Right lobe of liver (tissue), 6 donors: ENCODE data around the gene CACNA2D4. TPM values are rescaled to one million over a fixed set of nuclear protein-coding genes. Genes with fewer than 3 reads are reported as not detected.

Experiments used
- ATAC-seq, 4 donors: fragments of 200-7000 bp; cut with Tn5 transposase; one replicate each; pipeline ENCODE4 v1.9.1; 2020; ENCODE audit warnings: mild to moderate bottlenecking in 4 of 4, moderate library complexity in 4 of 4
- DNase-seq, 3 donors: peaks; one replicate each; pipeline ENCODE4 v3.0.0-alpha.2; 2020
- H3K27ac ChIP-seq, 3 donors: fragments of 200-600 bp; one replicate each; pipeline ENCODE4 v1.8.0; 2022
- H3K27me3 ChIP-seq, 2 donors: fragments of 200-600 bp; one replicate each; pipeline ENCODE4 v1.8.0; 2022
- H3K36me3 ChIP-seq, 4 donors: fragments of 200-600 bp; sonication (generic) in 1 of 4; one replicate each; pipeline versions ENCODE4 v1.5.1 to v1.8.0; 2017 to 2022; ENCODE audit warnings: control low read depth in 1 of 4
- H3K4me1 ChIP-seq, 4 donors: fragments of 200-600 bp; sonication (generic) in 1 of 4; one replicate each; pipeline versions ENCODE4 v1.5.1 to v1.8.0; 2017 to 2022; ENCODE audit warnings: control low read depth in 1 of 4
- H3K4me3 ChIP-seq, 3 donors: fragments of 200-600 bp; one replicate each; pipeline ENCODE4 v1.8.0; 2022
- H3K9me3 ChIP-seq, 4 donors: fragments of 200-600 bp; sonication (generic) in 1 of 4; one replicate each; pipeline versions ENCODE4 v1.5.1 to v1.8.0; 2017 to 2022; ENCODE audit warnings: control low read depth in 1 of 4
- CTCF ChIP-seq, 4 donors: fragments of 200-600 bp in 3 of 4; fragments of 450-650 bp in 1 of 4; IDR thresholded peaks; one replicate each; pipeline versions ENCODE4 v1.5.1 to v1.8.0; 2016 to 2022; ENCODE audit warnings: antibody characterized with exemption in 4 of 4, mild to moderate bottlenecking in 2 of 4
- POLR2A ChIP-seq: fragments of 450-650 bp; IDR thresholded peaks from one replicate; pipeline ENCODE4 v1.6.1; 2017; ENCODE audit warnings: antibody characterized with exemption, mild to moderate bottlenecking
- WGBS: methylation state at CpG from one replicate; pipeline ENCODE4 v1.1.6; 2018; ENCODE audit warnings: low coverage, low lambda C conversion rate; ENCODE audit not compliant: insufficient coverage; ENCODE audit errors: missing lambda C conversion rate; 5-methylcytosine and 5-hydroxymethylcytosine counted together
- intact Hi-C, 2 donors: fragments of 100-400 bp; cut with DNase I; formaldehyde crosslinking; loops; one replicate each; pipeline versions ENCODE4 v1.11.2 to v1.14.1; 2022
- total RNA-seq, 6 experiments: library from RNA; depleted of rRNA in 2 of 6; stranded (reverse); fragments of >200 nt in 2 of 6; fragmentation: NEBNext Ultra II Directional in 3 of 6; extraction: Animal tissue kit (Norgen Biotek cat#: 25700) in 3 of 6; gene quantifications; one replicate each; pipeline versions ENCODE4 v1.1.0 to v1.2.4, GENCODE V29; 2016 to 2023
- donor health status: DM: no; HTN: yes; CAD: no.
- donor health status: DM: no; HTN: no; CAD: no.
- donor health status: DM: no; HTN: no; CAD: no.
- donor health status: DM: no; HTN: yes; CAD: no.
- donor health status: DM: no; HTN: yes; CAD: no.

The CACNA2D4 gene
- total RNA-seq, 6 experiments from 2014 or later = 0.87 to 1.9 (median 0.96) TPM

- Histone ChIP-seq H3K27me3 (no peaks in the 10 kb centered on the region), H3K9me3 (no peaks in the 10 kb centered on the region), H3K4me3 (no peak overlapping the region), H3K36me3 (peaks cover 0 to 11% (median 2%) of the 10 kb centered on the region in 4 donors), H3K4me1 (peaks cover 0 to 3% (median 0%) of the 10 kb centered on the region in 4 donors), H3K27ac (no peak overlapping the region)
- WGBS = 57% methylated on average over 7 of the region's 7 CpGs
- TF ChIP-seq CTCF (IDR thresholded peaks at IDR 0.05) = no peak
- TF ChIP-seq POLR2A = no peak
- intact Hi-C loops = loop anchor here (5.0 to 10.0 kb wide), 2 partner anchors 138 to 244 kb away; no protein-coding TSS in a partner anchor
- DNase-seq = no peak
- peak in 1 of 4 donors; percentile 7 for ATAC-seq
Observed at GRCh38 chr12:1790444-1790843, 128.0 kb downstream of the CACNA2D4 start.

- ATAC-seq (peak in 1 of 4 donors; percentile 8), DNase-seq (peak in 1 of 3 donors; percentile 37)
- TF ChIP-seq POLR2A (no peak), CTCF (IDR thresholded peaks at IDR 0.05) (no peak)
- intact Hi-C loops = no loop called here
- Histone ChIP-seq H3K27me3 (no peaks in the 10 kb centered on the region), H3K9me3 (no peaks in the 10 kb centered on the region), H3K4me3 (no peak overlapping the region), H3K4me1 (peaks cover 0 to 16% (median 4%) of the 10 kb centered on the region in 4 donors), H3K27ac (no peak overlapping the region), H3K36me3 (peaks cover 0 to 11% (median 4%) of the 10 kb centered on the region in 4 donors)
- WGBS = 55% methylated on average over 5 of the region's 6 CpGs
Observed at GRCh38 chr12:1787714-1788113, 130.7 kb downstream of the CACNA2D4 start.

GRCh38 chr12:1782215-1782614, 136.2 kb downstream of the CACNA2D4 start:
- peak; percentile 45 to 73 (median 50) for ATAC-seq
- TF ChIP-seq CTCF (IDR thresholded peaks at IDR 0.05) (no peak), POLR2A (no peak)
- intact Hi-C loops = no loop called here
- H3K27me3 ChIP-seq = no peaks in the 10 kb centered on the region
- no peaks in the 10 kb centered on the region for H3K9me3 ChIP-seq
- H3K27ac ChIP-seq = peak overlapping the region in 1 of 3 donors; percentile 32
- no peak overlapping the region for H3K4me3 ChIP-seq
- no peak for DNase-seq
- WGBS = 25% methylated on average over 2 of the region's 2 CpGs
- peaks cover 0 to 22% (median 11%) of the 10 kb centered on the region in 4 donors for H3K36me3 ChIP-seq
- peaks cover 0 to 39% (median 7%) of the 10 kb centered on the region in 4 donors for H3K4me1 ChIP-seq

GRCh38 chr12:1781772-1782171, 136.7 kb downstream of the CACNA2D4 start:
- Histone ChIP-seq H3K27me3 (no peaks in the 10 kb centered on the region), H3K4me3 (no peak overlapping the region), H3K4me1 (peaks cover 0 to 39% (median 7%) of the 10 kb centered on the region in 4 donors), H3K27ac (peak overlapping the region in 1 of 3 donors; percentile 32), H3K36me3 (peaks cover 0 to 22% (median 11%) of the 10 kb centered on the region in 4 donors), H3K9me3 (no peaks in the 10 kb centered on the region)
- 20% methylated on average over 1 of the region's 2 CpGs for WGBS
- no peak for DNase-seq
- peak in 2 of 4 donors; percentile 28 to 35 for ATAC-seq
- TF ChIP-seq POLR2A = no peak
- TF ChIP-seq CTCF (IDR thresholded peaks at IDR 0.05) = no peak
- intact Hi-C loops = no loop called here
